ENCODE results near the gene LGALS7. TPM values are rescaled to one million over a fixed set of nuclear protein-coding genes. Genes with fewer than 3 reads are reported as not detected.

Gene LGALS7
- total and polyA plus RNA-seq, 7 experiments from 2014 or later, result not detected

GRCh38 chr19:38722947-38723605 is 50.2 kb downstream of the LGALS7 start:
- Mint-ChIP-seq H3K4me1 (peaks cover 0 to 8% (median 0%) of the 10 kb centered on the region in 7 donors), H3K36me3 (peaks cover 0 to 6% (median 0%) of the 10 kb centered on the region in 5 donors)
- ATAC-seq, result no peak

GRCh38 chr19:38721979-38722773 is 51.1 kb downstream of the LGALS7 start:
- Histone ChIP-seq H3K9me3 (ENCODE audit: control insufficient read depth in 2 of 3, low read length in 3 of 3) (no peaks in the 10 kb centered on the region), H3K36me3 (ENCODE audit: control insufficient read depth in 2 of 3, insufficient read depth in 3 of 3, low read length in 3 of 3) (peaks cover 0 to 76% (median 0%) of the 10 kb centered on the region in 3 experiments), H3K4me1 (ENCODE audit: control insufficient read depth in 2 of 2, insufficient read depth in 2 of 2, low read length in 2 of 2) (no peaks in the 10 kb centered on the region), H3K27me3 (ENCODE audit: control insufficient read depth in 2 of 2, insufficient read depth in 2 of 2, low read length in 2 of 2) (no peaks in the 10 kb centered on the region), H3K27ac (ENCODE audit: low read depth, low read length) (no peak overlapping the region), H3K4me3 (ENCODE audit: low read length) (no peak overlapping the region)
- H3K36me3 Mint-ChIP-seq, result peaks cover 0 to 10% (median 0%) of the 10 kb centered on the region in 5 donors
- intact Hi-C loops (cut with micrococcal nuclease), result no loop called here
- no peaks in the 10 kb centered on the region for H3K27me3 Mint-ChIP-seq
- POLR2A ChIA-PET, result no interaction called here
- no peak overlapping the region for H3K4me3 Mint-ChIP-seq
- peaks cover 0 to 8% (median 0%) of the 10 kb centered on the region in 7 donors for H3K4me1 Mint-ChIP-seq
- H3K27ac Mint-ChIP-seq, result no peak overlapping the region
- no peaks in the 10 kb centered on the region for H3K9me3 Mint-ChIP-seq
- ATAC-seq, result no peak
- CTCF ChIA-PET, result interaction anchor here (0.5 to 0.6 kb wide), 2 partner anchors 20 to 144 kb away, joined by 3 read pairs; no protein-coding TSS in a partner anchor
- no peak for DNase-seq

More at GRCh38 chr19:38722947-38723605, 50.2 kb downstream of the LGALS7 start:
- DNase-seq, result no peak
- intact Hi-C loops (cut with micrococcal nuclease), result no loop called here
- no peaks in the 10 kb centered on the region for H3K4me1 ChIP-seq (ENCODE audit: control insufficient read depth in 2 of 2, insufficient read depth in 2 of 2, low read length in 2 of 2)
- POLR2A ChIA-PET, result no interaction called here
- H3K9me3 ChIP-seq (ENCODE audit: control insufficient read depth in 2 of 3, low read length in 3 of 3), result no peaks in the 10 kb centered on the region
- H3K27me3 ChIP-seq (ENCODE audit: control insufficient read depth in 2 of 2, insufficient read depth in 2 of 2, low read length in 2 of 2), result no peaks in the 10 kb centered on the region
- CTCF ChIA-PET, result interaction anchor here (0.5 to 0.6 kb wide), 2 partner anchors 19 to 143 kb away, joined by 3 read pairs; no protein-coding TSS in a partner anchor
- H3K36me3 ChIP-seq (ENCODE audit: control insufficient read depth in 2 of 3, insufficient read depth in 3 of 3, low read length in 3 of 3), result peaks cover 0 to 72% (median 0%) of the 10 kb centered on the region in 3 experiments
- H3K4me3 ChIP-seq (ENCODE audit: low read length), result no peak overlapping the region
- no peaks in the 10 kb centered on the region for H3K9me3 Mint-ChIP-seq
- H3K4me3 Mint-ChIP-seq, result no peak overlapping the region
- no peaks in the 10 kb centered on the region for H3K27me3 Mint-ChIP-seq
- H3K27ac ChIP-seq (ENCODE audit: low read depth, low read length), result no peak overlapping the region
- H3K27ac Mint-ChIP-seq, result no peak overlapping the region

DNA sequence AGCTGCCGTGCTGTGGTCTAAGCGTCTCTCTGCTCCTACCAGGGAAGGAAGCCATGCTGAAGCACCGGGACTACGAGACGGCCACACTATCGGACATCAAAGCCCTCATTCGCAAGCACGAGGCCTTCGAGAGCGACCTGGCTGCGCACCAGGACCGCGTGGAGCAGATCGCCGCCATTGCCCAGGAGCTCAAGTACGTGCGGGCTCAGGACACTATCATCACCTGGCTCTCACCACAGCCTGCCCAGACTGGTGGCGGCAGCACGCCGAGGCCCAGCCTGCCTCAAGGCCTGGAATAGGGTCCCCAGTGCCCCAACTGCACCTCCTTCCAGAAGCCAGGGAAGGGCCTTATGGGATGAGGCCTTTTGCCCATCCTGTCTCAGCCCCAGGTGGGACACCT is 51.8 kb downstream of the LGALS7 start:
- ChIA-PET POLR2A (no interaction called here), CTCF (no interaction called here)
- ATAC-seq (no peak), DNase-seq (no peak)
- Histone ChIP-seq H3K27me3 (ENCODE audit: control insufficient read depth in 2 of 2, insufficient read depth in 2 of 2, low read length in 2 of 2) (no peaks in the 10 kb centered on the region), H3K4me3 (ENCODE audit: low read length) (no peak overlapping the region), H3K27ac (ENCODE audit: low read depth, low read length) (no peak overlapping the region), H3K36me3 (ENCODE audit: control insufficient read depth in 2 of 3, insufficient read depth in 3 of 3, low read length in 3 of 3) (peaks cover 0 to 77% (median 0%) of the 10 kb centered on the region in 3 experiments), H3K9me3 (ENCODE audit: control insufficient read depth in 2 of 3, low read length in 3 of 3) (no peaks in the 10 kb centered on the region), H3K4me1 (ENCODE audit: control insufficient read depth in 2 of 2, insufficient read depth in 2 of 2, low read length in 2 of 2) (no peaks in the 10 kb centered on the region)
- no peak overlapping the region for H3K27ac Mint-ChIP-seq
- H3K4me1 Mint-ChIP-seq, result peaks cover 0 to 3% (median 0%) of the 10 kb centered on the region in 7 donors
- intact Hi-C loops (cut with micrococcal nuclease), result no loop called here
- H3K9me3 Mint-ChIP-seq, result no peaks in the 10 kb centered on the region
- peaks cover 0 to 12% (median 0%) of the 10 kb centered on the region in 5 donors for H3K36me3 Mint-ChIP-seq
- H3K4me3 Mint-ChIP-seq, result no peak overlapping the region
- no peaks in the 10 kb centered on the region for H3K27me3 Mint-ChIP-seq

Other genes with a start within 250 kb of the LGALS7 start
- gene MAP4K1, start 155.6 kb downstream of the LGALS7 start, total RNA-seq, result 100 to 1,000 TPM; 200 to 287 (median 235) TPM
- 100 to 1,000 TPM in 1 of 2 donors, 10 to 100 TPM in 1; 79.0 to 120 TPM for gene MAP4K1, start 155.6 kb downstream of the LGALS7 start, polyA plus RNA-seq
- 100 to 1,000 TPM; 294 to 405 (median 337) TPM for gene EIF3K, start 154.3 kb downstream of the LGALS7 start, total RNA-seq
- 100 to 1,000 TPM; 424 to 437 TPM for gene EIF3K, start 154.3 kb downstream of the LGALS7 start, polyA plus RNA-seq
- gene ACTN4, start 125.9 kb downstream of the LGALS7 start, total RNA-seq, result 100 to 1,000 TPM in 2 of 5 experiments, 10 to 100 TPM in 3; 49.2 to 355 (median 54.4) TPM
- 1 to 10 TPM; 2.8 to 3.9 TPM for gene ACTN4, start 125.9 kb downstream of the LGALS7 start, polyA plus RNA-seq
- gene CAPN12, start 29.0 kb downstream of the LGALS7 start, total RNA-seq, result 1 to 10 TPM; 2.5 to 5.1 (median 2.7) TPM
- under 1 TPM in 1 of 2 donors, not detected in 1; 0.84 TPM for gene CAPN12, start 29.0 kb downstream of the LGALS7 start, polyA plus RNA-seq
- gene LGALS7B, start 15.7 kb upstream of the LGALS7 start, total RNA-seq, result not detected
- gene LGALS7B, start 15.7 kb upstream of the LGALS7 start, polyA plus RNA-seq, result not detected
- gene LGALS4, start 39.4 kb upstream of the LGALS7 start, total RNA-seq, result 1 to 10 TPM; 2.3 to 9.8 (median 7.2) TPM
- gene LGALS4, start 39.4 kb upstream of the LGALS7 start, polyA plus RNA-seq, result under 1 TPM; 0.13 to 0.31 TPM
- gene ECH1, start 58.3 kb upstream of the LGALS7 start, total RNA-seq, result 100 to 1,000 TPM in 4 of 5 experiments, 10 to 100 TPM in 1; 71.9 to 149 (median 114) TPM
- gene ECH1, start 58.3 kb upstream of the LGALS7 start, polyA plus RNA-seq, result 100 to 1,000 TPM; 216 to 279 TPM
- gene HNRNPL, start 76.5 kb upstream of the LGALS7 start, total RNA-seq, result 100 to 1,000 TPM; 339 to 539 (median 505) TPM
- 10 to 100 TPM; 70.6 to 78.7 TPM for gene HNRNPL, start 76.5 kb upstream of the LGALS7 start, polyA plus RNA-seq
- gene RINL, start 104.8 kb upstream of the LGALS7 start, total RNA-seq, result 10 to 100 TPM; 32.8 to 75.9 (median 64.0) TPM
- gene RINL, start 104.8 kb upstream of the LGALS7 start, polyA plus RNA-seq, result 10 to 100 TPM; 35.3 to 36.1 TPM
- 10 to 100 TPM; 42.9 to 78.5 (median 54.0) TPM for gene SIRT2, start 126.1 kb upstream of the LGALS7 start, total RNA-seq
- gene SIRT2, start 126.1 kb upstream of the LGALS7 start, polyA plus RNA-seq, result 10 to 100 TPM; 30.7 to 39.5 TPM
- gene NFKBIB, start 126.5 kb upstream of the LGALS7 start, total RNA-seq, result 10 to 100 TPM; 21.7 to 51.8 (median 34.1) TPM
- gene NFKBIB, start 126.5 kb upstream of the LGALS7 start, polyA plus RNA-seq, result 1 to 10 TPM; 7.3 to 9.0 TPM
- gene CCER2, start 138.7 kb upstream of the LGALS7 start, total RNA-seq, result 1 to 10 TPM in 4 of 5 experiments, under 1 TPM in 1; 0.73 to 1.6 (median 1.3) TPM
- not detected for gene CCER2, start 138.7 kb upstream of the LGALS7 start, polyA plus RNA-seq
- 10 to 100 TPM; 17.5 to 35.6 (median 25.4) TPM for gene SARS2, start 157.2 kb upstream of the LGALS7 start, total RNA-seq
- gene SARS2, start 157.2 kb upstream of the LGALS7 start, polyA plus RNA-seq, result 10 to 100 TPM; 10.2 to 16.1 TPM
- gene MRPS12, start 157.4 kb upstream of the LGALS7 start, total RNA-seq, result 10 to 100 TPM; 14.0 to 60.0 (median 22.5) TPM
- 10 to 100 TPM; 79.9 to 93.4 TPM for gene MRPS12, start 157.4 kb upstream of the LGALS7 start, polyA plus RNA-seq
- not detected for gene FBXO17, start 202.2 kb upstream of the LGALS7 start, total RNA-seq
- not detected for gene FBXO17, start 202.2 kb upstream of the LGALS7 start, polyA plus RNA-seq